Heart right ventricle (tissue), 16 donors: ENCODE results near the gene PEA15. TPM values are rescaled to one million over a fixed set of nuclear protein-coding genes. Genes with fewer than 3 reads are reported as not detected.
A peak's percentile ranks its signal among the peaks of the same experiment; 100 is the strongest.

Experiments used
- ATAC-seq, 8 donors: fragments of 200-7000 bp; cut with Tn5 transposase; one replicate each; pipeline ENCODE4 v1.9.1; 2020; ENCODE audit warnings: mild to moderate bottlenecking in 8 of 8, moderate library complexity in 8 of 8, moderate number of reproducible peaks in 1 of 8
- DNase-seq, 2 donors: peaks; one replicate each; pipeline ENCODE4 v3.0.0-alpha.2; 2020
- H3K27ac ChIP-seq, 10 donors: fragments of 200-600 bp; sonication (generic) in 2 of 10; one replicate each; pipeline versions ENCODE4 v1.5.0 to v1.8.0; 2020 to 2022; ENCODE audit warnings: mild to moderate bottlenecking in 3 of 10
- H3K27me3 ChIP-seq, 7 donors: fragments of 200-600 bp; one replicate each; pipeline ENCODE4 v1.8.0; 2021 to 2022; ENCODE audit warnings: mild to moderate bottlenecking in 2 of 7
- H3K36me3 ChIP-seq, 9 donors: fragments of 200-600 bp; sonication (generic) in 1 of 9; one replicate each; pipeline versions ENCODE4 v1.5.0 to v1.8.0; 2020 to 2022; ENCODE audit warnings: mild to moderate bottlenecking in 2 of 9
- H3K4me1 ChIP-seq, 9 donors: fragments of 200-600 bp; sonication (generic) in 1 of 9; one replicate each; pipeline versions ENCODE4 v1.5.0 to v1.8.0; 2020 to 2022; ENCODE audit warnings: mild to moderate bottlenecking in 4 of 9
- H3K4me3 ChIP-seq, 10 donors: fragments of 200-600 bp; sonication (generic) in 2 of 10; one replicate each; pipeline versions ENCODE4 v1.5.0 to v1.8.0; 2020 to 2022; ENCODE audit warnings: mild to moderate bottlenecking in 7 of 10, moderate library complexity in 2 of 10
- H3K9me3 ChIP-seq, 11 donors: fragments of 200-600 bp in 10 of 11; sonication (generic) in 2 of 11; one replicate each; pipeline versions ENCODE4 v1.5.0 to v1.8.0; 2013 to 2022; ENCODE audit warnings: mild to moderate bottlenecking in 2 of 11, control low read depth in 1 of 11, moderate library complexity in 1 of 11
- WGBS, 2 donors: extraction: QIAGEN DNeasy Blood & Tissue Kit; methylation state at CpG; one replicate each; pipeline ENCODE4 v1.1.7; 2013; ENCODE audit warnings: inconsistent platforms in 1 of 2; 5-methylcytosine and 5-hydroxymethylcytosine counted together
- intact Hi-C, 10 donors: fragments of 100-400 bp; cut with DNase I; formaldehyde crosslinking; loops; one replicate each; pipeline versions ENCODE4 v1.11.1 to v1.14.2; 2022
- polyA plus RNA-seq, 2 donors: library from polyadenylated mRNA; stranded (reverse); fragments of 200-250 nt; gene quantifications; one replicate each; pipeline ENCODE4 v1.2.3, GENCODE V29; 2013
- total RNA-seq, 10 donors: library from RNA; stranded (reverse); fragmentation: NEBNext Ultra II Directional in 3 of 10; extraction: Animal tissue kit (Norgen Biotek cat#: 25700) in 3 of 10; gene quantifications; one replicate each; pipeline versions ENCODE4 v1.2.1 to v1.2.4, GENCODE V29; 2021 to 2023
- TF ChIP-seq, protein P1 (sequence below), 9 donors: fragments of 200-600 bp; sonication (generic) in 2 of 9; IDR thresholded peaks; one replicate each; pipeline versions ENCODE4 v1.5.0 to v1.8.0; 2021 to 2022; ENCODE audit warnings: antibody characterized with exemption in 9 of 9, mild to moderate bottlenecking in 5 of 9, moderate library complexity in 1 of 9
- donor health status: Arrhythmogenic right ventricular cardiomyopathy.
- donor health status: ischemic (EF 13 %, LVEDD 7.1; RV severe dilation, severe dysfunction).
- donor health status: healthy with polysubstance abuse.
- donor health status: DM: no; HTN: yes; CAD: no.
- donor health status: DM: no; HTN: no; CAD: no.
- donor health status: ischemic (EF 25% LVEDD 6.9; RV normal size, moderate dysfunction).
- donor health status: ischemic (EF 25% LVEDD 5.7; RV mildly dilated, moderate dysfunction).
- donor health status: healthy.
- donor health status: DM: yes; HTN: yes; CAD: no.
- donor health status: Ischemic cardiomyopathy.
- donor health status: ischemic (EF 35%, LVEDD 5.7; RV mildly dilated, moderate dysfunction).
- donor health status: nonischemic (EF 11% LVEDD 7.7; RV severe dilation, severe dysfunction).
- donor health status: DM: yes; HTN: yes; CAD: no.
- donor health status: PGD.
- donor health status: ischemic (EF 29% LVEDD 5.4; RV normal size, mild dysfunction).
- donor health status: nonischemic (EF 23%, LVEDD 6.1; RV moderate dilation, normal function).

PEA15 gene
- total and polyA plus RNA-seq, 12 donors = 213 to 536 (median 271) TPM

GRCh38 chr1:160224606-160225005, 19.4 kb downstream of the PEA15 start:
- DNase-seq (no peak), ATAC-seq (peak in 1 of 8 donors; percentile 28)
- Histone ChIP-seq H3K4me1 (peaks cover 0 to 26% (median 8%) of the 10 kb centered on the region in 9 donors), H3K4me3 (no peak overlapping the region), H3K36me3 (peaks cover 6 to 100% (median 92%) of the 10 kb centered on the region in 9 donors), H3K27me3 (no peaks in the 10 kb centered on the region), H3K27ac (no peak overlapping the region), H3K9me3 (no peaks in the 10 kb centered on the region)
- intact Hi-C loops = no loop called here
- 94 to 97% methylated on average over 2 of the region's 2 CpGs for WGBS, 2 donors
- TF ChIP-seq, protein P1, sequence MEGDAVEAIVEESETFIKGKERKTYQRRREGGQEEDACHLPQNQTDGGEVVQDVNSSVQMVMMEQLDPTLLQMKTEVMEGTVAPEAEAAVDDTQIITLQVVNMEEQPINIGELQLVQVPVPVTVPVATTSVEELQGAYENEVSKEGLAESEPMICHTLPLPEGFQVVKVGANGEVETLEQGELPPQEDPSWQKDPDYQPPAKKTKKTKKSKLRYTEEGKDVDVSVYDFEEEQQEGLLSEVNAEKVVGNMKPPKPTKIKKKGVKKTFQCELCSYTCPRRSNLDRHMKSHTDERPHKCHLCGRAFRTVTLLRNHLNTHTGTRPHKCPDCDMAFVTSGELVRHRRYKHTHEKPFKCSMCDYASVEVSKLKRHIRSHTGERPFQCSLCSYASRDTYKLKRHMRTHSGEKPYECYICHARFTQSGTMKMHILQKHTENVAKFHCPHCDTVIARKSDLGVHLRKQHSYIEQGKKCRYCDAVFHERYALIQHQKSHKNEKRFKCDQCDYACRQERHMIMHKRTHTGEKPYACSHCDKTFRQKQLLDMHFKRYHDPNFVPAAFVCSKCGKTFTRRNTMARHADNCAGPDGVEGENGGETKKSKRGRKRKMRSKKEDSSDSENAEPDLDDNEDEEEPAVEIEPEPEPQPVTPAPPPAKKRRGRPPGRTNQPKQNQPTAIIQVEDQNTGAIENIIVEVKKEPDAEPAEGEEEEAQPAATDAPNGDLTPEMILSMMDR (IDR thresholded peaks at IDR 0.05) = no peak

DNA sequence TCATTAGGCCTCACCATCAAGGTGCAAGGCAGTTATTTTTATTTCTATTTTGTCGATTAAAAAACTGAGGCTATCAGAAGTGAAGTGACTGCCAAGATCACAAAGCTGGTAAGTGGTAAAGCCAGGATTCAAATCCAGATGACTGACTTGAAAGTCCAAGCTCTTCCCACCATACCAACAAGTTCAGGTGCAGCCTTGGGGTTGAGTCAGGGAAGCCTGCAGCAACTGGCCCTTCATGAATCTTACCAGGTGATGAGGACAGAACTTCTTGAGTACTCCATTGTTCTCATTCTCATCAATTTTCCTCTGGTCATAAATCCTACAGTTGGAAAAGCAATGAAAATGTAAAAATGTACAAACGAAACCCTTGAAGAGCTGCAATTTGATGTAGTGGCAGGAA, 20.2 kb downstream of the PEA15 start:
- 53 to 78% methylated on average over 2 of the region's 2 CpGs for WGBS, 2 donors
- intact Hi-C loops = no loop called here
- Histone ChIP-seq H3K4me3 (no peak overlapping the region), H3K27ac (no peak overlapping the region), H3K36me3 (peaks cover 6 to 100% (median 96%) of the 10 kb centered on the region in 9 donors), H3K27me3 (no peaks in the 10 kb centered on the region), H3K9me3 (no peaks in the 10 kb centered on the region), H3K4me1 (peaks cover 0 to 18% (median 3%) of the 10 kb centered on the region in 9 donors)
- DNase-seq (no peak), ATAC-seq (no peak)
- TF ChIP-seq, protein P1 (IDR thresholded peaks at IDR 0.05) = no peak

- Histone ChIP-seq H3K36me3 (peaks cover 3 to 100% (median 96%) of the 10 kb centered on the region in 9 donors), H3K27me3 (no peaks in the 10 kb centered on the region), H3K4me3 (no peak overlapping the region), H3K9me3 (no peaks in the 10 kb centered on the region), H3K4me1 (peaks cover 0 to 16% (median 0%) of the 10 kb centered on the region in 9 donors), H3K27ac (peak overlapping the region in 1 of 10 donors; percentile 23)
- peak in 3 of 8 donors; percentile 52 to 66 (median 53) for ATAC-seq
- 74 to 78% methylated on average over 2 of the region's 2 CpGs for WGBS, 2 donors
- intact Hi-C loops = no loop called here
- DNase-seq = no peak
- TF ChIP-seq, protein P1 (IDR thresholded peaks at IDR 0.05) = no peak
These were observed 21.4 kb downstream of the PEA15 start for GRCh38 chr1:160226623-160227022.

DNA sequence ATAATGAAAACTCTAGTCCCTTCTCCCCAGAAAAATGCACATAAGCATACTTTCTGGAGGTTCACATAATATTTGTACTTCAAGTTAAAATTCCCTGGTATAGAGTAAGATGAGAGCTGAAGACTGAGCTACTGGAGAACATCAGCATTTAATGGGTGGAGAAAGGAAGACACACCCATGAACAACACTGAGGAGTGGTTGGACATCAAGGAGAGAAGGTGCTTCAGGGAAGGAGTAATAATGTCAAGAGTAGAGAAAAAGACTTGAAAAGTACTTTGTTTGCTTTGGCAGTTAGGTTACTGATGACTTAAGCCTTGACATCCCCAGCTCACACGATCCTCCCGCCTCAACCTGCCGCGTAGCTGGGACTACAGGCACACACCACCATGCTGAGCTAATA, 21.9 kb downstream of the PEA15 start:
- H3K27ac ChIP-seq = peak overlapping the region in 1 of 10 donors; percentile 23
- intact Hi-C loops = no loop called here
- H3K4me1 ChIP-seq = peaks cover 0 to 16% (median 0%) of the 10 kb centered on the region in 9 donors
- TF ChIP-seq, protein P1 (IDR thresholded peaks at IDR 0.05) = no peak
- no peak for ATAC-seq
- H3K4me3 ChIP-seq = no peak overlapping the region
- H3K36me3 ChIP-seq = peaks cover 3 to 100% (median 96%) of the 10 kb centered on the region in 9 donors
- no peaks in the 10 kb centered on the region for H3K9me3 ChIP-seq
- H3K27me3 ChIP-seq = no peaks in the 10 kb centered on the region
- 88 to 92% methylated on average over 4 of the region's 4 CpGs for WGBS, 2 donors
- DNase-seq = no peak
